AG09309 (cell line): ENCODE measurements around the gene TCEAL3.
"Not testable (repeated sequence)": the region's sequence is repeated elsewhere in the genome, so short reads cannot be mapped to it uniquely, and the experiment has no call there.

Experiments
- DNase-seq: peaks from one replicate; pipeline ENCODE4 v3.0.0-alpha.2; 2010; ENCODE audit warnings: low read depth
- H3K4me3 ChIP-seq: 2 replicates; pipeline ENCODE4 v1.5.1; 2011; ENCODE audit warnings: mild to moderate bottlenecking, low read depth, low read length, moderate library complexity; ENCODE audit not compliant: control insufficient read depth
- CTCF ChIP-seq: IDR thresholded peaks from 2 replicates; pipeline ENCODE4 v1.5.1; 2011; ENCODE audit warnings: mild to moderate bottlenecking, low read depth, low read length, inconsistent platforms; ENCODE audit not compliant: insufficient read depth, control insufficient read depth; ENCODE audit errors: missing control alignments

TCEAL3 gene

GRCh38 chrX:103571726-103572125 lies 36.0 kb upstream of the TCEAL3 start:
- no peak overlapping the region for H3K4me3 ChIP-seq
- no peak for DNase-seq
- no peak for TF ChIP-seq CTCF

GRCh38 chrX:103573202-103573601 lies 34.6 kb upstream of the TCEAL3 start:
- no peak for TF ChIP-seq CTCF
- H3K4me3 ChIP-seq: no peak overlapping the region
- no peak for DNase-seq

- no peak for TF ChIP-seq CTCF
- no peak overlapping the region for H3K4me3 ChIP-seq
- no peak for DNase-seq
Measured at GRCh38 chrX:103584596-103584995, 23.2 kb upstream of the TCEAL3 start.

- peak within 1 kb of the TSS; percentile 78 for H3K4me3 ChIP-seq
- TF ChIP-seq CTCF: no peak
- DNase-seq: no peak
Measured at GRCh38 chrX:103585411-103586313, 22.1 kb upstream of the TCEAL3 start, which contains the start of gene TCEAL4. Gene TCEAL4 (plus strand): TSS chrX:103585515. CDS start chrX:103586676, 1,161 bp downstream.

GRCh38 chrX:103586314-103586646 lies 21.5 kb upstream of the TCEAL3 start:
- peak overlapping the region; percentile 78 for H3K4me3 ChIP-seq
- TF ChIP-seq CTCF: no peak
- no peak for DNase-seq

- DNase-seq: no peak
- peak overlapping the region; percentile 78 for H3K4me3 ChIP-seq
- TF ChIP-seq CTCF: no peak
Measured at GRCh38 chrX:103586659-103587058, 21.1 kb upstream of the TCEAL3 start.

GRCh38 chrX:103592295-103592694 lies 15.5 kb upstream of the TCEAL3 start:
- not testable (repeated sequence) for DNase-seq, H3K4me3 ChIP-seq

GRCh38 chrX:103595202-103595601 lies 12.6 kb upstream of the TCEAL3 start:
- DNase-seq, H3K4me3 ChIP-seq: not testable (repeated sequence)
